MM.1S (cell line): ENCODE data around the gene ACAT2.

Experiments
- DNase-seq: peaks from one replicate; pipeline ENCODE4 v3.0.0-alpha.2; 2015
- H2AFZ ChIP-seq: fragments of 300-600 bp; sonication (generic); 2 replicates; pipeline ENCODE4 v1.6.0; 2016; ENCODE audit warnings: antibody characterized with exemption, low read length
- H3F3A ChIP-seq: fragments of 300-600 bp; sonication (generic); 2 replicates; pipeline ENCODE4 v1.6.1; 2016; ENCODE audit warnings: mild to moderate bottlenecking, antibody characterized with exemption, low read length, moderate library complexity, mixed read lengths; ENCODE audit not compliant: insufficient read depth
- H3K27ac ChIP-seq: fragments of 300-600 bp; sonication (generic); 2 replicates; pipeline ENCODE4 v1.5.1; 2016; ENCODE audit warnings: mild to moderate bottlenecking, low read length
- H3K27me3 ChIP-seq: fragments of 300-600 bp; sonication (generic); replicated peaks from 2 replicates; pipeline ENCODE4 v1.6.0; 2016; ENCODE audit warnings: low read length; ENCODE audit not compliant: insufficient read depth
- H3K36me3 ChIP-seq: fragments of 300-600 bp; sonication (generic); replicated peaks from 2 replicates; pipeline ENCODE4 v1.6.1; 2016; ENCODE audit warnings: mild to moderate bottlenecking, low read length, mixed read lengths; ENCODE audit not compliant: insufficient read depth
- H3K4me1 ChIP-seq: fragments of 300-600 bp; sonication (generic); 2 replicates; pipeline ENCODE4 v1.6.1; 2016; ENCODE audit warnings: low read length, mixed read lengths
- H3K4me2 ChIP-seq: fragments of 300-600 bp; sonication (generic); 2 replicates; pipeline ENCODE4 v1.6.0; 2016; ENCODE audit warnings: low read depth, low read length
- H3K4me3 ChIP-seq: fragments of 300-600 bp; sonication (generic); 2 replicates; pipeline ENCODE4 v1.5.1; 2016; ENCODE audit warnings: low read length, mixed read lengths
- H3K79me2 ChIP-seq: fragments of 300-600 bp; sonication (generic); 2 replicates; pipeline ENCODE4 v1.6.1; 2016; ENCODE audit warnings: mixed run types, low read length, mixed read lengths
- H3K9ac ChIP-seq: fragments of 300-600 bp; sonication (generic); 2 replicates; pipeline ENCODE4 v1.6.1; 2016; ENCODE audit warnings: low read length, mixed read lengths
- H3K9me2 ChIP-seq: fragments of 300-600 bp; sonication (generic); replicated peaks from 2 replicates; pipeline ENCODE4 v1.6.1; 2016; ENCODE audit warnings: mild to moderate bottlenecking, low read length, mixed read lengths; ENCODE audit not compliant: insufficient read depth
- H3K9me3 ChIP-seq: fragments of 300-600 bp; sonication (generic); replicated peaks from 2 replicates; pipeline ENCODE4 v1.6.1; 2016; ENCODE audit warnings: mild to moderate bottlenecking, low read length, mixed read lengths; ENCODE audit not compliant: insufficient read depth
- H4K20me1 ChIP-seq: fragments of 300-600 bp; sonication (generic); 2 replicates; pipeline ENCODE4 v1.6.1; 2016; ENCODE audit warnings: mild to moderate bottlenecking, low read length, moderate library complexity, mixed read lengths; ENCODE audit not compliant: insufficient read depth
- EZH2 ChIP-seq: fragments of 300-600 bp; sonication (generic); optimal IDR thresholded peaks from 2 replicates; pipeline ENCODE3; 2017; ENCODE audit warnings: low read depth, mild to moderate bottlenecking, antibody characterized with exemption, low read length, mixed read lengths
- EZH2phosphoT487 ChIP-seq: fragments of 300-600 bp; sonication (generic); IDR thresholded peaks from 2 replicates; pipeline ENCODE4 v1.6.1; 2018; ENCODE audit warnings: antibody characterized with exemption, low read length
- TF ChIP-seq, protein P1 (sequence below): fragments of 300-600 bp; sonication (generic); IDR thresholded peaks from 2 replicates; pipeline ENCODE4 v1.5.1; 2016; ENCODE audit warnings: antibody characterized with exemption, low read length, mixed read lengths

The ACAT2 gene

DNA sequence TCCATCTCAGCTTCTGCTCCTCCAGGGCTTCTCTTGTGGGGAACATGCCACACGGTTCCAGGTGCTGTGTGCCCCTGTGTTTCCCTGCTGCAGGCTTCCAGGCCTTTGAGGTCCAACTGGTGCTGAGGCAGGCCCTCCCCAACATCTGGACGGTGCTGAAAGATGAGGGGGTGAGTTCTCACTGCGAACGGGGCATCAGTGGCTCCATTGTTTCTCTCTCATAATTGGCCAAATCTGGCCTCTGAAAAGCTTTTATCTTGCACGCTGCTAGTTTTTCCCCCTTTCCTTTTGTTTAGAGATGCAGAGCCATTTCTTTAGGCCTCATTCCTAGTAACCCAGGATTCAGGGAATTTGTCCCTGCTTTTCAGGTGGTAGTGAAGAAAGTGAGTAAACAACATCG is 46.8 kb downstream of the ACAT2 start:
- H2AFZ ChIP-seq = peak overlapping the region; percentile 48; the same call in 1 of the 2 replicates
- no peak for DNase-seq
- H3K36me3 ChIP-seq = no peaks in the 10 kb centered on the region
- no peaks in the 10 kb centered on the region for H3K79me2 ChIP-seq
- no peaks in the 10 kb centered on the region for H3K27me3 ChIP-seq
- no peak for TF ChIP-seq EZH2phosphoT487
- TF ChIP-seq, protein P1, sequence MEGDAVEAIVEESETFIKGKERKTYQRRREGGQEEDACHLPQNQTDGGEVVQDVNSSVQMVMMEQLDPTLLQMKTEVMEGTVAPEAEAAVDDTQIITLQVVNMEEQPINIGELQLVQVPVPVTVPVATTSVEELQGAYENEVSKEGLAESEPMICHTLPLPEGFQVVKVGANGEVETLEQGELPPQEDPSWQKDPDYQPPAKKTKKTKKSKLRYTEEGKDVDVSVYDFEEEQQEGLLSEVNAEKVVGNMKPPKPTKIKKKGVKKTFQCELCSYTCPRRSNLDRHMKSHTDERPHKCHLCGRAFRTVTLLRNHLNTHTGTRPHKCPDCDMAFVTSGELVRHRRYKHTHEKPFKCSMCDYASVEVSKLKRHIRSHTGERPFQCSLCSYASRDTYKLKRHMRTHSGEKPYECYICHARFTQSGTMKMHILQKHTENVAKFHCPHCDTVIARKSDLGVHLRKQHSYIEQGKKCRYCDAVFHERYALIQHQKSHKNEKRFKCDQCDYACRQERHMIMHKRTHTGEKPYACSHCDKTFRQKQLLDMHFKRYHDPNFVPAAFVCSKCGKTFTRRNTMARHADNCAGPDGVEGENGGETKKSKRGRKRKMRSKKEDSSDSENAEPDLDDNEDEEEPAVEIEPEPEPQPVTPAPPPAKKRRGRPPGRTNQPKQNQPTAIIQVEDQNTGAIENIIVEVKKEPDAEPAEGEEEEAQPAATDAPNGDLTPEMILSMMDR = no peak
- no peak for TF ChIP-seq EZH2
- no peaks in the 10 kb centered on the region for H4K20me1 ChIP-seq
- H3F3A ChIP-seq = no peaks in the 10 kb centered on the region
- H3K4me3 ChIP-seq = no peak overlapping the region
- no peaks in the 10 kb centered on the region for H3K9me2 ChIP-seq
- H3K4me1 ChIP-seq = peaks cover 11% of the 10 kb centered on the region
- peak overlapping the region; percentile 37 for H3K4me2 ChIP-seq
- H3K9ac ChIP-seq = no peak overlapping the region
- H3K27ac ChIP-seq = peak overlapping the region; percentile 52; the same call in 1 of the 2 replicates
- no peaks in the 10 kb centered on the region for H3K9me3 ChIP-seq

- Histone ChIP-seq H3F3A (no peaks in the 10 kb centered on the region), H2AFZ (peak overlapping the region; percentile 48), H3K4me3 (no peak overlapping the region), H3K27me3 (no peaks in the 10 kb centered on the region), H3K4me2 (peak overlapping the region; percentile 37), H3K9ac (no peak overlapping the region), H3K27ac (peak overlapping the region; percentile 52; the same call in 1 of the 2 replicates), H3K79me2 (no peaks in the 10 kb centered on the region), H3K36me3 (no peaks in the 10 kb centered on the region), H3K4me1 (peaks cover 11% of the 10 kb centered on the region), H3K9me3 (no peaks in the 10 kb centered on the region), H4K20me1 (no peaks in the 10 kb centered on the region), H3K9me2 (no peaks in the 10 kb centered on the region)
- DNase-seq = peak; percentile 62
- TF ChIP-seq EZH2 (no peak), EZH2phosphoT487 (no peak)
- TF ChIP-seq, protein P1 = no peak
These were observed 47.3 kb downstream of the ACAT2 start for GRCh38 chr6:159809149-159809548.

DNA sequence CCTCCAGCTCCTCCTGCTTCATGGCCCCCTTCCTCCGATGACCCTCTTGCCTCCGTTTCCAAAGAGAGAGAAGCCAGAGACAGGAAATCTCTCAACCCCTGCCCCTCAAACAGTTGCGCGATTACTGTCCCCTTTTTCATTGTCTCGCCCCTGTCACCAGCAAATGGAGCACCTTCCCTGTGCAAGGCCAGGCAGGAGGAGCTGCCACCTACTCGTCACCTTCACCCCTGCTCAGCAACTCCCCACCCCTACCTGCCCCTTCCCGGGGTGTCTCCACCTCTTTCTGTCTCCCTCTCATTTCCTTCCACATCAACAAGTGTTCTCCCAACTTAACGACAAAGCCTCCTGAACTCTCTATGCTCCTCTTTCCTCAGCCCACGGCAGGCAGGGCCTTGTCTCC is 51.9 kb downstream of the ACAT2 start:
- no peak overlapping the region for H2AFZ ChIP-seq
- no peaks in the 10 kb centered on the region for H3F3A ChIP-seq
- H3K36me3 ChIP-seq = no peaks in the 10 kb centered on the region
- TF ChIP-seq EZH2phosphoT487 = no peak
- TF ChIP-seq EZH2 = no peak
- TF ChIP-seq, protein P1 = no peak
- H3K4me1 ChIP-seq = peaks cover 7% of the 10 kb centered on the region
- no peak for DNase-seq
- no peaks in the 10 kb centered on the region for H3K9me3 ChIP-seq
- H3K9me2 ChIP-seq = no peaks in the 10 kb centered on the region
- H3K27ac ChIP-seq = no peak overlapping the region
- no peaks in the 10 kb centered on the region for H3K79me2 ChIP-seq
- H4K20me1 ChIP-seq = no peaks in the 10 kb centered on the region
- H3K4me2 ChIP-seq = no peak overlapping the region
- no peak overlapping the region for H3K4me3 ChIP-seq
- H3K9ac ChIP-seq = no peak overlapping the region
- no peaks in the 10 kb centered on the region for H3K27me3 ChIP-seq
